ENCODE data around the gene ZNF532. TPM values are rescaled to one million over a fixed set of nuclear protein-coding genes. Genes with fewer than 3 reads are reported as not detected.

The ZNF532 gene
- total and polyA plus RNA-seq, 2 of the 13 experiments (the other 11 are each of a cell fraction or from before 2014, with no cell fraction given), result not detected

DNA sequence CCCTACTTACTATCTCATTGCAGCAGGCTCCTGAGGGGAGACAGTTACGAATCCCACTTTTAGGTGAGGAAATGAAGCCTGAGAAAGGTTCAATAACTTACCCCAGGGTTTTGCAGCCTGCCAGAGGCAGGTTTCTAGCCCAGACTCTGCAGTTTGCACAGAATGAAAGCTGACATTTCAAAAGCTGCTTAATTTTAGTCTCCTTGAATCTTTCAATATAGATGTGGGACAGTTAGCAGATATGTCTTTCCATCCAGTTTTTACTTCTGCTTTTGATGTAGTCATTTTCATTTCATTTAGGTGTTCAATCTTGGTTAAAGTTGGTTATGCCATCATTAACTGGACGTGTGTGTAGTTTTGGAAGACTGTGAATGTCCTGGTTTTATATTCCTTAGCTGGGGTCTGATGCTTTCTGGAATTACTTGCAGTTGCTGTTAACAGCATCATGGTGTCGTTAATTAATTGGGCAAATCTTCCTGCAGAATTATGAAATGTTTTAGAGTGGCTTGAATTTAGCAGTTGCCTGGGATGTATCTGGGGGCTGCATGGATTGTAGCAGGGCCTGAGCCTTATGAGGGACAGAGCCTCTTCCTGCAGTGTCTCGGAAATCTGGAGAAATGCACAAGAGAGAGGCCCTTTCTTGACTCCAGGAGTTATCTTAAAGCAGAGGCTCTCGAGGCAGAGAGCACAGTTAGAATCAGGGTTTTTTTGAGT is 100.8 kb downstream of the ZNF532 start:
- H3K79me2 ChIP-seq (ENCODE audit: insufficient read depth, low read length), result no peaks in the 10 kb centered on the region
- H3K4me1 ChIP-seq (ENCODE audit: insufficient read depth, low read length), result no peaks in the 10 kb centered on the region
- no peak for ATAC-seq
- no peak overlapping the region for H3K4me2 ChIP-seq (ENCODE audit: low read depth, low read length)
- no peak overlapping the region for H3K4me3 ChIP-seq (replicated peaks in 1 of 3; ENCODE audit: insufficient read depth in 1 of 3, low read depth in 2 of 3, low read length in 3 of 3)
- in situ Hi-C loops (cut with HindIII; ENCODE audit: extremely low pct_ligation_motif_present, low pct_unique_long_range_greater_than_20kb), result no loop called here
- H3K27ac ChIP-seq (ENCODE audit: extremely low read length, insufficient read depth, low read length), result no peak overlapping the region
- H2AFZ ChIP-seq (ENCODE audit: low read length), result no peak overlapping the region
- DNase-seq (ENCODE audit: low spot score), result no peak
- intact Hi-C loops (cut with micrococcal nuclease; ENCODE audit: unreplicated experiment), result no loop called here
- no TSS peak for BruUV-seq (replicated peaks)
- ChIA-PET POLR2A (no interaction called here), CTCF (ENCODE audit: low intra/inter-chr PET ratio, low total read pairs) (no interaction called here)
- no peaks in the 10 kb centered on the region for H3K9me3 ChIP-seq (ENCODE audit: low read length)
- no peak for TF ChIP-seq DPF2 (CRISPR knock-in tag; IDR thresholded peaks at IDR 0.05; ENCODE audit: borderline replicate concordance, low read depth)
- no peak for TF ChIP-seq ZFP37 (CRISPR knock-in tag; IDR thresholded peaks at IDR 0.05; ENCODE audit: borderline replicate concordance)
- no peaks in the 10 kb centered on the region for H4K20me1 ChIP-seq (ENCODE audit: insufficient read depth, low read length)
- peaks cover 0 to 42% of the 10 kb centered on the region in 2 experiments; a peak in 4 of 5 replicates for H3K27me3 ChIP-seq (ENCODE audit: control insufficient read depth in 1 of 2, insufficient read depth in 2 of 2, low read length in 2 of 2)
- H3K36me3 ChIP-seq (replicated peaks in 1 of 2; ENCODE audit: control insufficient read depth in 1 of 2, insufficient read depth in 2 of 2, low read length in 2 of 2), result no peaks in the 10 kb centered on the region
- no peak for FAIRE-seq
- no peak overlapping the region for H3K9ac ChIP-seq (ENCODE audit: insufficient read depth, low read depth, low read length)
- WGBS (ENCODE audit: low lambda C conversion rate), result 0% methylated on average over 5 of the region's 5 CpGs

- in situ Hi-C loops (cut with HindIII; ENCODE audit: extremely low pct_ligation_motif_present, low pct_unique_long_range_greater_than_20kb) (no loop called here), intact Hi-C loops (cut with micrococcal nuclease; ENCODE audit: unreplicated experiment) (no loop called here)
- H2AFZ ChIP-seq (ENCODE audit: low read length), result no peak overlapping the region
- DNase-seq (ENCODE audit: low spot score), result no peak
- no peaks in the 10 kb centered on the region for H3K4me1 ChIP-seq (ENCODE audit: insufficient read depth, low read length)
- H3K27ac ChIP-seq (ENCODE audit: extremely low read length, insufficient read depth, low read length), result no peak overlapping the region
- H3K4me3 ChIP-seq (replicated peaks in 1 of 3; ENCODE audit: insufficient read depth in 1 of 3, low read depth in 2 of 3, low read length in 3 of 3), result no peak overlapping the region
- BruUV-seq (replicated peaks), result no TSS peak
- peaks cover 0 to 47% of the 10 kb centered on the region in 2 experiments; a peak in 4 of 5 replicates for H3K27me3 ChIP-seq (ENCODE audit: control insufficient read depth in 1 of 2, insufficient read depth in 2 of 2, low read length in 2 of 2)
- no peak for FAIRE-seq
- no peak overlapping the region for H3K4me2 ChIP-seq (ENCODE audit: low read depth, low read length)
- no peaks in the 10 kb centered on the region for H3K79me2 ChIP-seq (ENCODE audit: insufficient read depth, low read length)
- H3K36me3 ChIP-seq (replicated peaks in 1 of 2; ENCODE audit: control insufficient read depth in 1 of 2, insufficient read depth in 2 of 2, low read length in 2 of 2), result no peaks in the 10 kb centered on the region
- no peak overlapping the region for H3K9ac ChIP-seq (ENCODE audit: insufficient read depth, low read depth, low read length)
- POLR2A ChIA-PET, result no interaction called here
- WGBS (ENCODE audit: low lambda C conversion rate), result 2% methylated on average over 3 of the region's 3 CpGs
- no peak for ATAC-seq
- H4K20me1 ChIP-seq (ENCODE audit: insufficient read depth, low read length), result no peaks in the 10 kb centered on the region
- TF ChIP-seq SRSF1 (optimal IDR thresholded peaks at IDR 0.05; ENCODE audit: low read depth, low read length) (no peak), ZNF3 (CRISPR knock-in tag; IDR thresholded peaks at IDR 0.05) (no peak), ZNF782 (CRISPR knock-in tag; IDR thresholded peaks at IDR 0.05; ENCODE audit: borderline replicate concordance) (no peak), ETV5 (CRISPR knock-in tag; IDR thresholded peaks at IDR 0.05; ENCODE audit: borderline replicate concordance) (no peak), JUND (CRISPR knock-in tag; IDR thresholded peaks at IDR 0.05) (no peak), MTF1 (CRISPR knock-in tag; IDR thresholded peaks at IDR 0.05) (no peak), ATF7 (IDR thresholded peaks at IDR 0.05) (no peak), ATF7 (CRISPR knock-in tag; IDR thresholded peaks at IDR 0.05) (no peak), SIN3A (IDR thresholded peaks at IDR 0.05; ENCODE audit: borderline replicate concordance, low read depth, low read length) (no peak), MYC (CRISPR knock-in tag; IDR thresholded peaks at IDR 0.05; ENCODE audit: borderline replicate concordance) (no peak), CREB1 (IDR thresholded peaks at IDR 0.05) (no peak), CREB1 (CRISPR knock-in tag; IDR thresholded peaks at IDR 0.05) (no peak), ARNT (IDR thresholded peaks at IDR 0.05) (no peak), KDM5B (CRISPR knock-in tag; IDR thresholded peaks at IDR 0.05; ENCODE audit: borderline replicate concordance) (no peak)
- no peaks in the 10 kb centered on the region for H3K9me3 ChIP-seq (ENCODE audit: low read length)
- CTCF ChIA-PET (ENCODE audit: low intra/inter-chr PET ratio, low total read pairs), result no interaction called here
These were observed 101.5 kb downstream of the ZNF532 start for GRCh38 chr18:58966005-58966677.
